Gastrocnemius medialis (tissue), 4 donors: ENCODE data around the gene EEF1B2. TPM values are rescaled to one million over a fixed set of nuclear protein-coding genes. Genes with fewer than 3 reads are reported as not detected.
"Not testable (repeated sequence)": the region's sequence is repeated elsewhere in the genome, so short reads cannot be mapped to it uniquely, and the experiment has no call there.

Source experiments
- ATAC-seq, 2 donors: fragments of 150-250 bp; one replicate each; pipeline ENCODE4 v1.9.1; 2016
- DNase-seq, 2 donors: peaks; one replicate each; pipeline ENCODE4 v3.0.0-alpha.2; 2019
- H3K27ac ChIP-seq, 4 donors: fragments of 200-600 bp; sonication (generic); 1 replicate in 1 of 4; 2 replicates in 3 of 4; pipeline ENCODE4 v1.5.1; 2016 to 2018; ENCODE audit warnings: mild to moderate bottlenecking in 2 of 4, moderate library complexity in 1 of 4
- H3K27me3 ChIP-seq, 3 donors: fragments of 200-600 bp; sonication (generic) in 2 of 3; 1 replicate in 1 of 3; 2 replicates in 2 of 3; pipeline versions ENCODE4 v1.5.1 to v1.6.0; 2016 to 2019; ENCODE audit warnings: mild to moderate bottlenecking in 1 of 3, moderate library complexity in 1 of 3
- H3K36me3 ChIP-seq, 2 donors: fragments of 200-600 bp; sonication (generic) in 1 of 2; one replicate each; pipeline ENCODE4 v1.5.1; 2017 to 2018
- H3K4me1 ChIP-seq, 2 donors: fragments of 200-600 bp; sonication (generic) in 1 of 2; one replicate each; pipeline ENCODE4 v1.5.1; 2016 to 2017; ENCODE audit warnings: mild to moderate bottlenecking in 2 of 2
- H3K4me3 ChIP-seq, 4 donors: fragments of 200-600 bp; sonication (generic) in 3 of 4; 1 replicate in 1 of 4; 2 replicates in 3 of 4; pipeline ENCODE4 v1.5.1; 2016 to 2019; ENCODE audit warnings: mild to moderate bottlenecking in 2 of 4
- H3K9me3 ChIP-seq, 3 donors: fragments of 200-600 bp; sonication (generic) in 2 of 3; 1 replicate in 1 of 3; 2 replicates in 2 of 3; pipeline ENCODE4 v1.5.1; 2016 to 2019
- CTCF ChIP-seq, 5 experiments: fragments of 450-650 bp in 3 of 5; fragments of 200-600 bp in 2 of 5; sonication (generic) in 2 of 5; IDR thresholded peaks in 4 of 5; conservative IDR thresholded peaks in 1 of 5; 1 replicate in 4 of 5; 2 replicates in 1 of 5; pipeline ENCODE4 v1.5.1; 2016 to 2019; ENCODE audit warnings: antibody characterized with exemption in 5 of 5, mild to moderate bottlenecking in 3 of 5, moderate library complexity in 3 of 5
- POLR2A ChIP-seq, 2 donors: fragments of 450-650 bp; IDR thresholded peaks; one replicate each; pipeline ENCODE4 v1.6.1; 2017; ENCODE audit warnings: antibody characterized with exemption in 2 of 2, mild to moderate bottlenecking in 2 of 2, moderate library complexity in 2 of 2
- in situ Hi-C, 4 donors: fragments of 200-750 bp; cut with MboI; loops; one replicate each; pipeline versions ENCODE4 v1.15.0 to v1.8.0; 2017; ENCODE audit warnings: low sequenced_read_pairs in 4 of 4
- intact Hi-C: fragments of 100-400 bp; cut with DNase I; formaldehyde crosslinking; loops from one replicate; pipeline ENCODE4 v1.15.1; 2023; ENCODE audit warnings: low total_unique reads
- total RNA-seq, 4 donors: library from RNA; depleted of rRNA; stranded (reverse); fragments of >200 nt; gene quantifications; one replicate each; pipeline versions ENCODE4 v1.1.0 to v1.2.3, GENCODE V29; 2016

The EEF1B2 gene
- total RNA-seq, 4 donors from 2014 or later: 370 to 590 (median 448) TPM

- no peak for TF ChIP-seq POLR2A (IDR thresholded peaks at IDR 0.05)
- TF ChIP-seq CTCF (IDR thresholded peaks at IDR 0.05 in 4 of 5, conservative IDR thresholded peaks at IDR 0.05 in 1 of 5): no peak
- H3K9me3 ChIP-seq: no peaks in the 10 kb centered on the region
- H3K27ac ChIP-seq: peak overlapping the region; percentile 92 to 97 (median 96)
- in situ Hi-C loops (loop anchor here in 1 of 4 donors (10.0 kb wide), 1 partner anchor 115 kb away; the partner anchor contains the start of gene ZDBF2), intact Hi-C loops (loop anchor here (5.0 kb wide), 1 partner anchor 282 kb away; the partner anchor contains the start of gene ADAM23)
- DNase-seq (no peak), ATAC-seq (no peak)
- H3K4me1 ChIP-seq: peaks cover 33 to 50% of the 10 kb centered on the region in 2 donors
- peaks cover 0 to 31% of the 10 kb centered on the region in 2 donors for H3K36me3 ChIP-seq
- H3K4me3 ChIP-seq: peak overlapping the region; percentile 70 to 95 (median 90)
- H3K27me3 ChIP-seq: no peaks in the 10 kb centered on the region
Observed at GRCh38 chr2:206160125-206160806, 571 bp downstream of the EEF1B2 start.

GRCh38 chr2:206160807-206161179 lies 1.1 kb downstream of the EEF1B2 start:
- peak overlapping the region; percentile 92 to 97 (median 96) for H3K27ac ChIP-seq
- in situ Hi-C loops: loop anchor here in 1 of 4 donors (10.0 kb wide), 1 partner anchor 114 kb away; the partner anchor contains the start of gene ZDBF2

GRCh38 chr2:206162401-206162800 lies 2.7 kb downstream of the EEF1B2 start:
- not testable (repeated sequence) for H3K27me3 ChIP-seq, DNase-seq, ATAC-seq, H3K9me3 ChIP-seq, H3K4me3 ChIP-seq
- H3K36me3 ChIP-seq: peaks cover 0 to 31% of the 10 kb centered on the region in 2 donors
- H3K27ac ChIP-seq: peak overlapping the region in 2 of 4 donors; percentile 92 to 95
- intact Hi-C loops (loop anchor here (5.0 kb wide), 1 partner anchor 280 kb away; the partner anchor contains the start of gene ADAM23), in situ Hi-C loops (loop anchor here in 1 of 4 donors (10.0 kb wide), 1 partner anchor 112 kb away; the partner anchor contains the start of gene ZDBF2)
- H3K4me1 ChIP-seq: peaks cover 24 to 29% of the 10 kb centered on the region in 2 donors

More at GRCh38 chr2:206160807-206161179, 1.1 kb downstream of the EEF1B2 start:
- intact Hi-C loops: loop anchor here (5.0 kb wide), 1 partner anchor 282 kb away; the partner anchor contains the start of gene ADAM23
- peaks cover 0 to 31% of the 10 kb centered on the region in 2 donors for H3K36me3 ChIP-seq
- no peak for TF ChIP-seq POLR2A (IDR thresholded peaks at IDR 0.05)
- no peak for TF ChIP-seq CTCF (IDR thresholded peaks at IDR 0.05 in 4 of 5, conservative IDR thresholded peaks at IDR 0.05 in 1 of 5)
- no peak for ATAC-seq
- H3K4me3 ChIP-seq: peak overlapping the region; percentile 70 to 95 (median 90)
- H3K9me3 ChIP-seq: no peaks in the 10 kb centered on the region
- H3K4me1 ChIP-seq: peaks cover 33 to 45% of the 10 kb centered on the region in 2 donors
- no peak for DNase-seq
- H3K27me3 ChIP-seq: no peaks in the 10 kb centered on the region

GRCh38 chr2:206163251-206163880 lies 3.7 kb downstream of the EEF1B2 start:
- no peak for ATAC-seq

More at GRCh38 chr2:206163251-206163880, 3.7 kb downstream of the EEF1B2 start:
- Histone ChIP-seq H3K36me3 (peaks cover 0 to 31% of the 10 kb centered on the region in 2 donors), H3K27me3 (no peaks in the 10 kb centered on the region), H3K27ac (no peak overlapping the region), H3K4me1 (peaks cover 19 to 20% of the 10 kb centered on the region in 2 donors), H3K4me3 (no peak overlapping the region), H3K9me3 (no peaks in the 10 kb centered on the region)
- in situ Hi-C loops (loop anchor here in 1 of 4 donors (10.0 kb wide), 1 partner anchor 111 kb away; the partner anchor contains the start of gene ZDBF2), intact Hi-C loops (loop anchor here (5.0 kb wide), 1 partner anchor 279 kb away; the partner anchor contains the start of gene ADAM23)
- TF ChIP-seq POLR2A (IDR thresholded peaks at IDR 0.05) (no peak), CTCF (IDR thresholded peaks at IDR 0.05 in 4 of 5, conservative IDR thresholded peaks at IDR 0.05 in 1 of 5) (no peak)
- no peak for DNase-seq
